Activated CD8-positive, alpha-beta T cell treated with anti-CD3 and anti-CD28 coated beads, Interleukin-2, amount 10 ng/mL, durations not matched to agents 7 days and 5 days (primary cell): Measurements from ENCODE around the gene LANCL3. TPM values are rescaled to one million over a fixed set of nuclear protein-coding genes. Genes with fewer than 3 reads are reported as not detected.
"Not testable (repeated sequence)": the region's sequence is repeated elsewhere in the genome, so short reads cannot be mapped to it uniquely, and the experiment has no call there.

Source experiments
- ATAC-seq: fragments of 150-1000 bp; cut with Tn5 transposase; one replicate; pipeline ENCODE4 v1.10.0; 2021; ENCODE audit warnings: moderate library complexity
- CTCF ChIA-PET: fragments of 350-600 bp; sonication (Branson Sonifier 250); formaldehyde crosslinking; loops from one replicate; lab custom pipeline; 2021; ENCODE audit warnings: antibody characterized with exemption; lab: Charles Lee
- POLR2A ChIA-PET: fragments of 350-600 bp; sonication (Branson Sonifier 250); formaldehyde crosslinking; loops from one replicate; lab custom pipeline; 2021; ENCODE audit warnings: antibody characterized with exemption; lab: Charles Lee
- DNase-seq: peaks from one replicate; pipeline ENCODE4 v3.0.0-alpha.2; 2020
- H3K27ac Mint-ChIP-seq: one replicate; pipeline ENCODE4 v1.8.0; 2021; ENCODE audit warnings: mild to moderate bottlenecking, mixed read lengths
- H3K27me3 Mint-ChIP-seq: one replicate; pipeline ENCODE4 v1.8.0; 2021; ENCODE audit warnings: low read depth, mixed read lengths
- H3K36me3 Mint-ChIP-seq: one replicate; pipeline ENCODE4 v1.8.0; 2021; ENCODE audit warnings: low read depth, mixed read lengths
- H3K4me1 Mint-ChIP-seq: one replicate; pipeline ENCODE4 v1.8.0; 2021; ENCODE audit warnings: low read depth, mixed read lengths
- H3K4me3 Mint-ChIP-seq: one replicate; pipeline ENCODE4 v1.8.0; 2021; ENCODE audit warnings: mild to moderate bottlenecking, mixed read lengths
- H3K9me3 Mint-ChIP-seq: one replicate; pipeline ENCODE4 v1.8.0; 2022; ENCODE audit warnings: mixed read lengths; ENCODE audit not compliant: insufficient read depth
- total RNA-seq, 2 experiments: library from RNA; stranded (reverse); gene quantifications; one replicate each; pipeline ENCODE4 v1.2.3, GENCODE V29; 2021

Gene LANCL3
- total RNA-seq, 2 experiments from 2014 or later = 0.23 to 0.29 TPM

GRCh38 chrX:37578045-37578444 is 6.6 kb downstream of the LANCL3 start:
- Mint-ChIP-seq H3K27me3 (peaks cover 4% of the 10 kb centered on the region), H3K27ac (no peak overlapping the region), H3K4me3 (no peak overlapping the region), H3K4me1 (peaks cover 3% of the 10 kb centered on the region), H3K36me3 (no peaks in the 10 kb centered on the region), H3K9me3 (no peaks in the 10 kb centered on the region)
- ATAC-seq (no peak), DNase-seq (no peak)
- CTCF ChIA-PET = no interaction called here
- POLR2A ChIA-PET = no interaction called here

DNA sequence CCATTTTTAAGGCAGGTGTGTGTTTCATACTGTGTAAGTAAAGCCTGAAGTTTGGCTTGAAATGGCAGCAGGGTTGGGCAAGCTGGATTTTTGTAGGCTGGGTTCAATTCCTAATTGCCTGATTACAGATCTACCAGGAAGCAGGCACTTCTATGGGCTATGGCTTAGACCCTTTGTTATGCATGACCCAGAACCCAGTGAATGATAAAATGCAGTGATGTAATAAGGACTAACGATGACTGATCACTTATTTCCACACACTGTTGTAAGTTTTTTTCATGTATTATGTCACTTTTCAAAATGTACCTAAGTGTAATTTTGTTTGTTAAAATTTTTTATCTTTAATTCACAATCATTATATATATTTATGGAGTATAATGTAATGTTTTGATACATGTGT is 8.6 kb downstream of the LANCL3 start:
- no peaks in the 10 kb centered on the region for H3K36me3 Mint-ChIP-seq
- ChIA-PET CTCF (no interaction called here), POLR2A (no interaction called here)
- H3K27ac Mint-ChIP-seq = no peak overlapping the region
- no peaks in the 10 kb centered on the region for H3K27me3 Mint-ChIP-seq
- ATAC-seq (no peak), DNase-seq (no peak)
- H3K9me3 Mint-ChIP-seq = no peaks in the 10 kb centered on the region
- H3K4me1 Mint-ChIP-seq = no peaks in the 10 kb centered on the region
- H3K4me3 Mint-ChIP-seq = no peak overlapping the region

DNA sequence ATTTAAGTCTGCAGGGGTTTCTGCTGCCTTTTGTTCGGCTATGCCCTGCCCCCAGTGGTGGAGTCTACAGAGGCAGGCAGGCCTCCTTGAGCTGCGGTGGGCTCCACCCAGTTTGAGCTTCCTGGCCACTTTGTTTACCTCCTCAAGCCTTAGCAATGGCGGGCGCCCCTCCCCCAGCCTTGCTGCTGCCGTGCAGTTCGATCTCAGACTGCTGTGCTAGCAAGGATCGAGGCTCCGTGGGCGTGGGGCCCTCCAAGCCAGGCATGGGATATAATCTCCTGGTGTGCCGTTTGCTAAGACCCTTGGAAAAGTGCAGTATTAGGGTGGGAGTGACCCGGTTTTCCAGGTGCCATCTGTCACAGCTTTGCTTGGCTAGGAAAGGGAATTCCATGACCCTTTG is 15.9 kb downstream of the LANCL3 start:
- ATAC-seq, H3K27ac Mint-ChIP-seq, CTCF ChIA-PET, H3K4me1 Mint-ChIP-seq, H3K4me3 Mint-ChIP-seq, DNase-seq, H3K36me3 Mint-ChIP-seq, H3K27me3 Mint-ChIP-seq, POLR2A ChIA-PET, H3K9me3 Mint-ChIP-seq: not testable (repeated sequence)

GRCh38 chrX:37590047-37590446 is 18.6 kb downstream of the LANCL3 start:
- ATAC-seq (no peak), DNase-seq (no peak)
- Mint-ChIP-seq H3K36me3 (no peaks in the 10 kb centered on the region), H3K4me1 (no peaks in the 10 kb centered on the region), H3K9me3 (no peaks in the 10 kb centered on the region), H3K27me3 (peaks cover 3% of the 10 kb centered on the region), H3K4me3 (no peak overlapping the region), H3K27ac (no peak overlapping the region)
- POLR2A ChIA-PET = no interaction called here
- CTCF ChIA-PET = interaction anchor here (1.0 kb wide), 1 partner anchor 93 kb away, joined by 3 read pairs; no protein-coding TSS in a partner anchor

GRCh38 chrX:37594755-37595382 is 23.4 kb downstream of the LANCL3 start:
- ChIA-PET POLR2A (no interaction called here), CTCF (no interaction called here)
- H3K36me3 Mint-ChIP-seq = no peaks in the 10 kb centered on the region
- H3K27ac Mint-ChIP-seq = no peak overlapping the region
- H3K4me1 Mint-ChIP-seq = no peaks in the 10 kb centered on the region
- no peak overlapping the region for H3K4me3 Mint-ChIP-seq
- ATAC-seq = no peak
- DNase-seq = no peak
- peaks cover 3% of the 10 kb centered on the region for H3K27me3 Mint-ChIP-seq
- H3K9me3 Mint-ChIP-seq = no peaks in the 10 kb centered on the region

- POLR2A ChIA-PET = no interaction called here
- H3K4me3 Mint-ChIP-seq = no peak overlapping the region
- no peak for DNase-seq
- H3K27me3 Mint-ChIP-seq = no peaks in the 10 kb centered on the region
- no peaks in the 10 kb centered on the region for H3K36me3 Mint-ChIP-seq
- ATAC-seq = no peak
- H3K9me3 Mint-ChIP-seq = no peaks in the 10 kb centered on the region
- no peak overlapping the region for H3K27ac Mint-ChIP-seq
- CTCF ChIA-PET = no interaction called here
- no peaks in the 10 kb centered on the region for H3K4me1 Mint-ChIP-seq
These were observed 28.3 kb downstream of the LANCL3 start for GRCh38 chrX:37599729-37600128.

- Mint-ChIP-seq H3K27me3 (no peaks in the 10 kb centered on the region), H3K4me3 (no peak overlapping the region), H3K4me1 (no peaks in the 10 kb centered on the region), H3K27ac (no peak overlapping the region), H3K9me3 (no peaks in the 10 kb centered on the region), H3K36me3 (no peaks in the 10 kb centered on the region)
- ChIA-PET CTCF (no interaction called here), POLR2A (no interaction called here)
- DNase-seq = no peak
- no peak for ATAC-seq
These were observed 32.5 kb downstream of the LANCL3 start for GRCh38 chrX:37603938-37604409.

DNA sequence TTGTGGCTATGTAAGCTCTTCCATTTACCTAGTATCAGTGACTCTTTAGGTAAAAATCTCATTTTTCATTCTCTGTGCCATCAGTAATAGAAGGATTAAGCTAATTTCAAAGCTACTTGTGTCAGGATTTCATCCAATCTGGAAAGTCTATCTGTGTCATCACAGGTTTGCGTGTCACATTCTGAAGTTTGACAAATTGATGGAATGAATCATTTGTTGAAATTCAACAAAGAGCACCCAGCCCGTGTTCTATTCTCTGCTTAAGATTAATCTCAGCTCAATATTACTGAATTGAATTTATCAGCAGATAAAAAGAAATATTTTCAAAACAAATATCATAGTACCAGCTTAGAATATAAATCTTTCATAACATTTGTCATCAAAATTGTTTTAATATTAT is 35.8 kb downstream of the LANCL3 start:
- DNase-seq (no peak), ATAC-seq (no peak)
- POLR2A ChIA-PET = no interaction called here
- no peaks in the 10 kb centered on the region for H3K9me3 Mint-ChIP-seq
- H3K36me3 Mint-ChIP-seq = no peaks in the 10 kb centered on the region
- no peak overlapping the region for H3K27ac Mint-ChIP-seq
- CTCF ChIA-PET = no interaction called here
- peaks cover 3% of the 10 kb centered on the region for H3K27me3 Mint-ChIP-seq
- H3K4me1 Mint-ChIP-seq = no peaks in the 10 kb centered on the region
- H3K4me3 Mint-ChIP-seq = no peak overlapping the region

DNA sequence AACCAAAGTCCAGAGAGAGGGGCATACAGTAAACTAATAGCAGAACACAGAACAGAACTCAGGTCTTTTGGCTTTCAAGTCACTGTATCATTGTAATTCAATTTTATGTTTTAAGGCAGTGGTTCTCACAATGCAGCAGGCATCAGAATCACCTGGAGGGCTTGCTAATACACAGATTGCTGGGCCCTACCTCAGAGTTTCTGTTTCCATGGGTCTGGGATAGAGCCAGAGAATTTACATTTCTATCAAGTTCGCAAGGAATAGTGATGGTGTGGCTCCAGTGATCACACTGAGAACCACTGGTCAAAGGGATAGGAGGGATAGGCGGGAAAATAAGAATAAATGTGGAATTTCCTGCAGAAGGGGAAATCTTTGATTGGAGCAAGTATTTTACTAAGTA is 36.7 kb downstream of the LANCL3 start:
- ChIA-PET POLR2A (no interaction called here), CTCF (no interaction called here)
- ATAC-seq (no peak), DNase-seq (no peak)
- H3K36me3 Mint-ChIP-seq = no peaks in the 10 kb centered on the region
- no peak overlapping the region for H3K27ac Mint-ChIP-seq
- peaks cover 3% of the 10 kb centered on the region for H3K27me3 Mint-ChIP-seq
- no peaks in the 10 kb centered on the region for H3K9me3 Mint-ChIP-seq
- no peaks in the 10 kb centered on the region for H3K4me1 Mint-ChIP-seq
- no peak overlapping the region for H3K4me3 Mint-ChIP-seq

- no peak for DNase-seq
- ATAC-seq = no peak
- ChIA-PET POLR2A (no interaction called here), CTCF (no interaction called here)
- Mint-ChIP-seq H3K27ac (no peak overlapping the region), H3K27me3 (peaks cover 3% of the 10 kb centered on the region), H3K36me3 (no peaks in the 10 kb centered on the region), H3K9me3 (no peaks in the 10 kb centered on the region), H3K4me3 (no peak overlapping the region), H3K4me1 (no peaks in the 10 kb centered on the region)
These were observed 38.3 kb downstream of the LANCL3 start for GRCh38 chrX:37609727-37610126.

DNA sequence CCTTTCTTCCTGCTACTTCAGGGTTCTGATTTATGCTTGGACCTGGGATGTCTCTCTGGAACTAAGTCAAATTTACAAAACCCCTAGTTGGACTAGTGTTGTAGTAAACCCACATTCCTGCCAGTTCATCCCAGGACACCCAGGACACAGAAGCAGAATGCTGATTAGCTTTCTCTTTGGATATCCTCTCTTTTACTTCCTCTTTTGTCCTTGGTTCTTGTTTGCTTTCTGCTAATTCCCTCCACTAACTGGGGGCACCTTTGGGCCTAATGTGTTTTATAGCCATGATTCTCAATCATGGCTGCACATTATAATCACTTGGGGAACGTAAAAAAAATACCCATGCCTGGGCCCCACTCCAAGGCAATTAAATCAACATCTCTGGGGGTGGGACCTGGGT is 42.5 kb downstream of the LANCL3 start:
- no peaks in the 10 kb centered on the region for H3K36me3 Mint-ChIP-seq
- CTCF ChIA-PET = no interaction called here
- POLR2A ChIA-PET = no interaction called here

DNA sequence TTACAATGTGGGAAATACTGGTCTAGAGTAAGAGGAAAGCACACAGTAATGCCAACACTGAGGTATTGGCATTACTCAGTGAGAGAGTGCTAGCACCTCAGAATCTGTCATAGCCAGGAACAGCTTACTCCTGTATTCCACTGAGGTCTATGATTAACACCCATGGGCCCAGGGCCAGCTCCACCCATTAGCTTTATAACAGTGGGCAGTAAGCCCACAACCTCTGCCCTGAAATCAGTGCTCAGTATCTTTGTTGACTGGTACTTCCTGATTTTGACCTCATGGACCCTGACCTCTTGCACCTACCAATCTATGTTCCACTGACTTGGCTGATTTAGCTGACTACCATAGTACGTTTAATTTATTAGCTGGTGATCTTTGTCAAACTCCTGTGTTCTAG is 56.1 kb downstream of the LANCL3 start:
- Mint-ChIP-seq H3K9me3 (no peaks in the 10 kb centered on the region), H3K36me3 (no peaks in the 10 kb centered on the region), H3K4me3 (no peak overlapping the region), H3K4me1 (no peaks in the 10 kb centered on the region), H3K27me3 (no peaks in the 10 kb centered on the region), H3K27ac (no peak overlapping the region)
- ChIA-PET CTCF (no interaction called here), POLR2A (no interaction called here)
- no peak for ATAC-seq
- no peak for DNase-seq

More for the DNA sequence above, 42.5 kb downstream of the LANCL3 start:
- DNase-seq = no peak
- Mint-ChIP-seq H3K27me3 (peaks cover 3% of the 10 kb centered on the region), H3K4me3 (no peak overlapping the region), H3K4me1 (no peaks in the 10 kb centered on the region), H3K9me3 (no peaks in the 10 kb centered on the region), H3K27ac (no peak overlapping the region)
- no peak for ATAC-seq

- no peak for ATAC-seq
- Mint-ChIP-seq H3K9me3 (no peaks in the 10 kb centered on the region), H3K36me3 (no peaks in the 10 kb centered on the region), H3K27ac (no peak overlapping the region), H3K4me1 (no peaks in the 10 kb centered on the region), H3K4me3 (no peak overlapping the region), H3K27me3 (no peaks in the 10 kb centered on the region)
- no peak for DNase-seq
- ChIA-PET CTCF (no interaction called here), POLR2A (no interaction called here)
These were observed 66.6 kb downstream of the LANCL3 start for GRCh38 chrX:37638047-37638446.
